Neural cell (in vitro differentiated cells): ENCODE data around the gene TACR2. TPM values are rescaled to one million over a fixed set of nuclear protein-coding genes. Genes with fewer than 3 reads are reported as not detected.

Experiments used
- H2AFZ ChIP-seq: fragments of 200-600, 300-800 bp; sonication (generic), shearing (Covaris generic); 2 replicates; pipeline ENCODE4 v1.6.0; 2014; ENCODE audit warnings: low read depth, mild to moderate bottlenecking, antibody characterized with exemption, low read length, moderate library complexity
- H3F3A ChIP-seq: fragments of 200-600 bp; shearing (Covaris generic); 2 replicates; pipeline ENCODE4 v1.6.1; 2016; ENCODE audit warnings: mild to moderate bottlenecking, moderate library complexity, mixed read lengths, antibody characterized with exemption, low read length; ENCODE audit not compliant: insufficient read depth, poor library complexity, severe bottlenecking
- H3K27ac ChIP-seq: fragments of 200-600, 300-800 bp; sonication (generic), shearing (Covaris generic); 2 replicates; pipeline ENCODE4 v1.5.1; 2014; ENCODE audit warnings: mild to moderate bottlenecking, low read length, moderate library complexity
- H3K27me3 ChIP-seq: fragments of 300-800, 200-600 bp; sonication (generic), shearing (Covaris generic); 2 replicates; pipeline ENCODE4 v1.6.0; 2014; ENCODE audit warnings: mild to moderate bottlenecking, low read depth, low read length, moderate library complexity; ENCODE audit not compliant: insufficient read depth
- H3K36me3 ChIP-seq: fragments of 300-800, 200-600 bp; sonication (generic), shearing (Covaris generic); 2 replicates; pipeline ENCODE4 v1.5.1; 2014; ENCODE audit warnings: mild to moderate bottlenecking, antibody characterized with exemption, low read length, moderate library complexity; ENCODE audit not compliant: insufficient read depth
- H3K4me2 ChIP-seq: fragments of 300-800, 200-600 bp; sonication (generic), shearing (Covaris generic); 2 replicates; pipeline ENCODE4 v1.6.0; 2014; ENCODE audit warnings: mild to moderate bottlenecking, low read length
- H3K4me3 ChIP-seq: fragments of 300-800, 200-600 bp; sonication (generic), shearing (Covaris generic); 2 replicates; pipeline ENCODE4 v1.5.1; 2014; ENCODE audit warnings: mild to moderate bottlenecking, low read length, moderate library complexity
- H3K79me2 ChIP-seq: fragments of 200-600 bp; shearing (Covaris generic); replicated peaks from 2 replicates; pipeline ENCODE4 v1.6.0; 2014; ENCODE audit warnings: mild to moderate bottlenecking, low read length, moderate library complexity; ENCODE audit not compliant: insufficient read depth
- H3K9ac ChIP-seq: fragments of 300-800, 200-600 bp; sonication (generic), shearing (Covaris generic); 2 replicates; pipeline ENCODE4 v1.6.1; 2016; ENCODE audit warnings: mild to moderate bottlenecking, low read length, mixed read lengths
- H3K9me2 ChIP-seq: fragments of 200-600 bp; shearing (Covaris generic); 2 replicates; pipeline ENCODE4 v1.6.1; 2016; ENCODE audit warnings: mild to moderate bottlenecking, low read length, mixed read lengths; ENCODE audit not compliant: insufficient read depth
- H3K9me3 ChIP-seq: fragments of 200-600, 300-800 bp; sonication (generic), shearing (Covaris generic); 2 replicates; pipeline ENCODE4 v1.6.1; 2016; ENCODE audit warnings: mild to moderate bottlenecking, mixed run types, low read length, moderate library complexity, mixed read lengths
- H4K20me1 ChIP-seq: fragments of 200-600 bp; shearing (Covaris generic); 2 replicates; pipeline ENCODE4 v1.6.1; 2016; ENCODE audit warnings: mild to moderate bottlenecking, mixed run types; ENCODE audit not compliant: insufficient read depth
- CTCF ChIP-seq: fragments of 450-650 bp; IDR thresholded peaks from 2 replicates; pipeline ENCODE4 v1.5.1; 2014; ENCODE audit warnings: antibody characterized with exemption, mild to moderate bottlenecking, moderate library complexity; ENCODE audit not compliant: poor library complexity, severe bottlenecking
- EP300 ChIP-seq: fragments of 450-650 bp; conservative IDR thresholded peaks from 2 replicates; pipeline ENCODE4 v1.6.1; 2014; ENCODE audit warnings: antibody characterized with exemption, mild to moderate bottlenecking, moderate library complexity; ENCODE audit not compliant: poor library complexity, severe bottlenecking
- EZH2 ChIP-seq: fragments of 200-600, 300-800 bp; shearing (Covaris generic), sonication (generic); IDR thresholded peaks from 2 replicates; pipeline ENCODE4 v1.6.1; 2014; ENCODE audit warnings: antibody characterized with exemption, low read length, borderline replicate concordance, mild to moderate bottlenecking; ENCODE audit not compliant: insufficient read depth, poor library complexity, severe bottlenecking
- MXI1 ChIP-seq: fragments of 450-650 bp; conservative IDR thresholded peaks from 2 replicates; pipeline ENCODE4 v1.6.1; 2014; ENCODE audit warnings: antibody characterized with exemption, mild to moderate bottlenecking; ENCODE audit not compliant: poor library complexity, severe bottlenecking
- POLR2AphosphoS5 ChIP-seq: IDR thresholded peaks from 2 replicates; pipeline ENCODE4 v1.6.1; 2012
- RAD21 ChIP-seq: fragments of 450-650 bp; conservative IDR thresholded peaks from 2 replicates; pipeline ENCODE4 v1.6.1; 2014; ENCODE audit warnings: antibody characterized with exemption, mild to moderate bottlenecking, moderate library complexity
- REST ChIP-seq: IDR thresholded peaks from 2 replicates; pipeline ENCODE4 v1.6.1; 2012; ENCODE audit warnings: borderline replicate concordance
- SMC3 ChIP-seq: fragments of 450-650 bp; conservative IDR thresholded peaks from 2 replicates; pipeline ENCODE4 v1.6.1; 2014; ENCODE audit warnings: antibody characterized with exemption, mild to moderate bottlenecking, moderate library complexity; ENCODE audit not compliant: poor library complexity
- TAF1 ChIP-seq: IDR thresholded peaks from 2 replicates; pipeline ENCODE4 v1.6.1; 2012; ENCODE audit warnings: low read depth
- polyA plus RNA-seq: library from polyadenylated mRNA; depleted of rRNA; stranded (reverse); fragments of >200 nt; gene quantifications from 2 replicates; pipeline ENCODE4 v1.2.3, GENCODE V29; 2014

Gene TACR2
- polyA plus RNA-seq, 1 donor from 2014 or later, result not detected

GRCh38 chr10:69400936-69401335, 15.8 kb downstream of the TACR2 start:
- no peak overlapping the region for H3K4me3 ChIP-seq
- H3K27ac ChIP-seq, result no peak overlapping the region
- H3K4me2 ChIP-seq, result no peak overlapping the region
- no peaks in the 10 kb centered on the region for H3K36me3 ChIP-seq
- H3K79me2 ChIP-seq, result no peaks in the 10 kb centered on the region
- no peak overlapping the region for H2AFZ ChIP-seq
- H3K9ac ChIP-seq, result no peak overlapping the region
- no peaks in the 10 kb centered on the region for H3K27me3 ChIP-seq
- TF ChIP-seq MXI1, result no peak
- no peak for TF ChIP-seq CTCF
- TF ChIP-seq POLR2AphosphoS5, result no peak
- TF ChIP-seq RAD21, result no peak
- TF ChIP-seq TAF1, result no peak
- TF ChIP-seq SMC3, result no peak
- no peak for TF ChIP-seq EP300
- no peak for TF ChIP-seq EZH2
- TF ChIP-seq REST, result no peak
- H3F3A ChIP-seq, result no peaks in the 10 kb centered on the region
- H4K20me1 ChIP-seq, result no peaks in the 10 kb centered on the region
- H3K9me3 ChIP-seq, result no peaks in the 10 kb centered on the region
- no peaks in the 10 kb centered on the region for H3K9me2 ChIP-seq

- Histone ChIP-seq H4K20me1 (no peaks in the 10 kb centered on the region), H3K4me3 (no peak overlapping the region), H3F3A (no peaks in the 10 kb centered on the region), H2AFZ (no peak overlapping the region), H3K27ac (no peak overlapping the region), H3K9ac (no peak overlapping the region), H3K9me3 (no peaks in the 10 kb centered on the region), H3K4me2 (no peak overlapping the region), H3K9me2 (no peaks in the 10 kb centered on the region), H3K79me2 (no peaks in the 10 kb centered on the region), H3K36me3 (peaks cover 9% of the 10 kb centered on the region), H3K27me3 (no peaks in the 10 kb centered on the region)
- TF ChIP-seq EZH2 (no peak), REST (no peak), TAF1 (no peak), MXI1 (no peak), POLR2AphosphoS5 (no peak), SMC3 (no peak), CTCF (no peak), EP300 (no peak), RAD21 (no peak)
Measured at GRCh38 chr10:69398466-69398865, 18.3 kb downstream of the TACR2 start.
